SK-N-SH (cell line): ENCODE data around the gene RFXANK. TPM values are rescaled to one million over a fixed set of nuclear protein-coding genes. Genes with fewer than 3 reads are reported as not detected.

Experiments
- CTCF ChIA-PET: fragments of 300-600, 350-600 bp; formaldehyde crosslinking; extraction: SDS; loops from one replicate; lab custom pipeline; 2021; lab: Yijun Ruan, JAX
- POLR2A ChIA-PET: fragments of 350-600 bp; sonication (Branson Sonifier 250); formaldehyde crosslinking; extraction: SDS; loops from one replicate; lab custom pipeline; 2020; ENCODE audit warnings: antibody characterized with exemption, inconsistent platforms; lab: Yijun Ruan, JAX
- DNase-seq: peaks from one replicate; pipeline ENCODE4 v3.0.0; 2012
- H2AFZ ChIP-seq: fragments of 200-600 bp; sonication (generic); 2 replicates; pipeline ENCODE4 v1.8.1; 2016; ENCODE audit warnings: antibody characterized with exemption, mild to moderate bottlenecking, low read depth
- H3F3A ChIP-seq: fragments of 200-600 bp; sonication (generic); replicated peaks from 2 replicates; pipeline ENCODE3; 2016; ENCODE audit warnings: antibody characterized with exemption, mild to moderate bottlenecking; ENCODE audit not compliant: insufficient read depth
- H3K27ac ChIP-seq, 2 experiments: fragments of 200-500 bp in 1 of 2; fragments of 200-600 bp in 1 of 2; sonication (Bioruptor generic) in 1 of 2; sonication (generic), shearing (Covaris generic) in 1 of 2; 2 replicates each; pipeline versions ENCODE4 v1.5.1 to v1.6.1; 2014 to 2016; ENCODE audit warnings: low read depth in 2 of 2, inconsistent platforms in 1 of 2, low read length in 1 of 2, mild to moderate bottlenecking in 1 of 2, mixed read lengths in 1 of 2
- H3K27me3 ChIP-seq: fragments of 200-600 bp; sonication (generic), shearing (Covaris generic); 2 replicates; pipeline ENCODE4 v1.6.1; 2016; ENCODE audit warnings: mixed run types; ENCODE audit not compliant: insufficient read depth
- H3K36me3 ChIP-seq, 2 experiments: fragments of 200-500 bp in 1 of 2; fragments of 200-600 bp in 1 of 2; sonication (Bioruptor generic) in 1 of 2; sonication (generic) in 1 of 2; replicated peaks in 1 of 2; 2 replicates each; pipeline versions ENCODE3 to v1.5.1; 2014 to 2016; ENCODE audit warnings: low read length in 1 of 2, mild to moderate bottlenecking in 1 of 2; ENCODE audit not compliant: insufficient read depth in 2 of 2, control insufficient read depth in 1 of 2
- H3K4me1 ChIP-seq, 2 experiments: fragments of 200-500 bp in 1 of 2; fragments of 200-600 bp in 1 of 2; sonication (Bioruptor generic) in 1 of 2; sonication (generic), shearing (Covaris generic) in 1 of 2; 2 replicates each; pipeline versions ENCODE4 v1.5.1 to v1.6.1; 2014 to 2016; ENCODE audit warnings: low read depth in 1 of 2, low read length in 1 of 2, mixed run types in 1 of 2; ENCODE audit not compliant: insufficient read depth in 2 of 2, control insufficient read depth in 1 of 2
- H3K4me2 ChIP-seq: fragments of 200-600 bp; sonication (generic), shearing (Covaris generic); 2 replicates; pipeline ENCODE4 v1.6.1; 2017; ENCODE audit warnings: mixed run types
- H3K4me3 ChIP-seq, 2 experiments: fragments of 200-500 bp in 1 of 2; fragments of 200-600 bp in 1 of 2; sonication (Bioruptor generic) in 1 of 2; sonication (generic), shearing (Covaris generic) in 1 of 2; 2 replicates each; pipeline versions ENCODE4 v1.5.1 to v1.8.1; 2014 to 2016; ENCODE audit warnings: low read depth in 2 of 2, inconsistent platforms in 1 of 2, low read length in 1 of 2, mild to moderate bottlenecking in 1 of 2, mixed read lengths in 1 of 2, moderate library complexity in 1 of 2
- H3K79me2 ChIP-seq: fragments of 200-600 bp; sonication (generic); 2 replicates; pipeline ENCODE4 v1.8.1; 2017; ENCODE audit warnings: mild to moderate bottlenecking; ENCODE audit not compliant: insufficient read depth
- H3K9ac ChIP-seq: fragments of 200-600 bp; sonication (generic); 2 replicates; pipeline ENCODE4 v1.6.1; 2017; ENCODE audit warnings: mixed run types
- H3K9me2 ChIP-seq: fragments of 200-600 bp; sonication (generic); 2 replicates; pipeline ENCODE4 v1.6.1; 2017; ENCODE audit warnings: mixed run types
- H3K9me3 ChIP-seq: fragments of 200-600 bp; sonication (generic); 2 replicates; pipeline ENCODE4 v1.6.1; 2017; ENCODE audit warnings: mixed run types, mild to moderate bottlenecking, moderate library complexity
- H4K20me1 ChIP-seq: fragments of 200-600 bp; sonication (generic); 2 replicates; pipeline ENCODE4 v1.6.1; 2017; ENCODE audit warnings: mild to moderate bottlenecking, mixed run types; ENCODE audit not compliant: insufficient read depth
- CHD2 ChIP-seq: fragments of 150-350 bp; IDR thresholded peaks from 2 replicates; pipeline ENCODE4 v1.6.1; 2018; ENCODE audit warnings: low read length; ENCODE audit not compliant: partially characterized antibody
- EP300 ChIP-seq, 2 experiments: IDR thresholded peaks; 2 replicates each; pipeline versions ENCODE4 v1.4.0 to v1.6.1; 2012; ENCODE audit warnings: borderline replicate concordance in 1 of 2, low read depth in 1 of 2, low read length in 1 of 2
- FOXM1 ChIP-seq: IDR thresholded peaks from 2 replicates; pipeline ENCODE4 v1.4.0; 2012; ENCODE audit warnings: low read depth, mild to moderate bottlenecking
- GABPA ChIP-seq: IDR thresholded peaks from 2 replicates; pipeline ENCODE4 v1.4.0; 2012; ENCODE audit warnings: low read depth, mild to moderate bottlenecking
- MEF2A ChIP-seq: IDR thresholded peaks from 2 replicates; pipeline ENCODE4 v1.4.0; 2012; ENCODE audit warnings: low read depth, borderline replicate concordance
- MXI1 ChIP-seq: IDR thresholded peaks from 2 replicates; pipeline ENCODE4 v1.6.1; 2012; ENCODE audit warnings: mild to moderate bottlenecking, low read depth, low read length, improper control_type of control experiment
- POLR2AphosphoS5 ChIP-seq: IDR thresholded peaks from 2 replicates; pipeline ENCODE4 v1.6.1; 2012; ENCODE audit warnings: low read depth, low read length
- RAD21 ChIP-seq: IDR thresholded peaks from 2 replicates; pipeline ENCODE4 v1.6.1; 2012; ENCODE audit warnings: mild to moderate bottlenecking, low read length
- RCOR1 ChIP-seq: fragments of 150-350 bp; IDR thresholded peaks from 2 replicates; pipeline ENCODE4 v1.6.1; 2017; ENCODE audit warnings: antibody characterized with exemption, low read length
- RFX5 ChIP-seq: IDR thresholded peaks from 2 replicates; pipeline ENCODE4 v1.6.1; 2012; ENCODE audit warnings: mild to moderate bottlenecking, improper control_type of control experiment, low read length
- RXRA ChIP-seq: IDR thresholded peaks from 2 replicates; pipeline ENCODE4 v1.4.0; 2012; ENCODE audit warnings: low read depth, mild to moderate bottlenecking, borderline replicate concordance
- TEAD4 ChIP-seq: IDR thresholded peaks from 2 replicates; pipeline ENCODE4 v1.4.0; 2012; ENCODE audit warnings: mild to moderate bottlenecking, borderline replicate concordance; ENCODE audit not compliant: insufficient read depth
- YY1 ChIP-seq: IDR thresholded peaks from 2 replicates; pipeline ENCODE4 v1.4.0; 2012; ENCODE audit warnings: low read depth, mild to moderate bottlenecking
- WGBS: methylation state at CpG from one replicate; pipeline ENCODE4 v1.1.6; 2017; ENCODE audit warnings: low lambda C conversion rate; 5-methylcytosine and 5-hydroxymethylcytosine counted together
- polyA plus RNA-seq, 3 experiments: library from polyadenylated mRNA; depleted of rRNA; stranded (reverse); fragments of >200 nt; gene quantifications; 2 replicates each; pipeline ENCODE4 v1.2.3, GENCODE V29; 2012
- TF ChIP-seq, protein P1 (sequence below): fragments of 150-350 bp; IDR thresholded peaks from 2 replicates; pipeline ENCODE4 v1.6.1; 2016; ENCODE audit warnings: mild to moderate bottlenecking, low read depth, low read length
- TF ChIP-seq, protein P2 (sequence below): IDR thresholded peaks from 2 replicates; pipeline ENCODE4 v1.6.1; 2012; ENCODE audit warnings: mild to moderate bottlenecking, low read depth, low read length, moderate library complexity
- TF ChIP-seq, protein P3 (sequence below): IDR thresholded peaks from 2 replicates; pipeline ENCODE4 v1.4.0; 2012; ENCODE audit warnings: low read depth
- TF ChIP-seq, protein P4 (sequence below): fragments of 200-600 bp; sonication (generic); IDR thresholded peaks from 2 replicates; pipeline ENCODE4 v1.6.1; 2017; ENCODE audit warnings: antibody characterized with exemption, mild to moderate bottlenecking, moderate library complexity

Gene RFXANK
- polyA plus RNA-seq, 1 of the 3 experiments (the other 2 are of a cell fraction) = 117 TPM

DNA sequence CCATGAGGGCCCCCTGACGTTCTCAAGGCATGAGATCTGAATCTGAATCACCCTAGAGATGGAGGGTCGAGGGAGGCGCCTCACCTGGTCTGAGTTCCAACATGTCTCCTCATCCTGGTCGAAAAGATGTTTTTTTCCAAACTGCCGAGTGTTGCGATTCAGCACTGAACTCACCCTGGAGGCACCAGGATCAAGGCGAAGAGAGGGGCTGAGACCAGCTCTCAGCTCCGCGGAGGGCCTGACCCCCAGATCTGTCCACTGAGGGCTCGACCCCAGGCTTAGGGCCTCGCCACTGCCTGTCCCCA is 10.6 kb downstream of the RFXANK start:
- Histone ChIP-seq H3K9me2 (no peaks in the 10 kb centered on the region), H4K20me1 (no peaks in the 10 kb centered on the region), H3K9me3 (no peaks in the 10 kb centered on the region), H3F3A (peaks cover 3% of the 10 kb centered on the region), H3K9ac (peak overlapping the region; percentile 88), H3K79me2 (peaks cover 21% of the 10 kb centered on the region; the same call in 1 of the 2 replicates), H3K27me3 (no peaks in the 10 kb centered on the region), H3K36me3 (peaks cover 0 to 27% of the 10 kb centered on the region in 2 experiments), H3K4me2 (peak overlapping the region; percentile 93), H2AFZ (peak overlapping the region; percentile 78; the same call in 1 of the 2 replicates), H3K4me3 (peak overlapping the region; percentile 65 to 79), H3K4me1 (peaks cover 0 to 11% of the 10 kb centered on the region in 2 experiments; a peak in 1 of 4 replicates), H3K27ac (peak overlapping the region; percentile 33 to 41; a peak in 2 of 4 replicates)
- no peak for DNase-seq
- ChIA-PET POLR2A (interaction anchor here (0.6 to 1.7 kb wide), 3 partner anchors 9 to 106 kb away, joined by 3 to 10 read pairs (median 5); partner anchors contain the start of genes BORCS8, NCAN and RFXANK), CTCF (interaction anchor here (1.0 to 1.2 kb wide), 3 partner anchors 28 to 288 kb away, joined by 3 read pairs; no protein-coding TSS in a partner anchor)
- TF ChIP-seq FOXM1 = no peak
- no peak for TF ChIP-seq RFX5
- TF ChIP-seq GABPA = no peak
- no peak for TF ChIP-seq RCOR1
- TF ChIP-seq MXI1 = no peak
- no peak for TF ChIP-seq EP300 (IDR thresholded peaks at IDR 0.05; ENCODE audit: borderline replicate concordance in 1 of 2, low read depth in 1 of 2, low read length in 1 of 2)
- no peak for TF ChIP-seq YY1
- TF ChIP-seq, protein P1, sequence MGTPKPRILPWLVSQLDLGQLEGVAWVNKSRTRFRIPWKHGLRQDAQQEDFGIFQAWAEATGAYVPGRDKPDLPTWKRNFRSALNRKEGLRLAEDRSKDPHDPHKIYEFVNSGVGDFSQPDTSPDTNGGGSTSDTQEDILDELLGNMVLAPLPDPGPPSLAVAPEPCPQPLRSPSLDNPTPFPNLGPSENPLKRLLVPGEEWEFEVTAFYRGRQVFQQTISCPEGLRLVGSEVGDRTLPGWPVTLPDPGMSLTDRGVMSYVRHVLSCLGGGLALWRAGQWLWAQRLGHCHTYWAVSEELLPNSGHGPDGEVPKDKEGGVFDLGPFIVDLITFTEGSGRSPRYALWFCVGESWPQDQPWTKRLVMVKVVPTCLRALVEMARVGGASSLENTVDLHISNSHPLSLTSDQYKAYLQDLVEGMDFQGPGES = no peak
- TF ChIP-seq, protein P2, sequence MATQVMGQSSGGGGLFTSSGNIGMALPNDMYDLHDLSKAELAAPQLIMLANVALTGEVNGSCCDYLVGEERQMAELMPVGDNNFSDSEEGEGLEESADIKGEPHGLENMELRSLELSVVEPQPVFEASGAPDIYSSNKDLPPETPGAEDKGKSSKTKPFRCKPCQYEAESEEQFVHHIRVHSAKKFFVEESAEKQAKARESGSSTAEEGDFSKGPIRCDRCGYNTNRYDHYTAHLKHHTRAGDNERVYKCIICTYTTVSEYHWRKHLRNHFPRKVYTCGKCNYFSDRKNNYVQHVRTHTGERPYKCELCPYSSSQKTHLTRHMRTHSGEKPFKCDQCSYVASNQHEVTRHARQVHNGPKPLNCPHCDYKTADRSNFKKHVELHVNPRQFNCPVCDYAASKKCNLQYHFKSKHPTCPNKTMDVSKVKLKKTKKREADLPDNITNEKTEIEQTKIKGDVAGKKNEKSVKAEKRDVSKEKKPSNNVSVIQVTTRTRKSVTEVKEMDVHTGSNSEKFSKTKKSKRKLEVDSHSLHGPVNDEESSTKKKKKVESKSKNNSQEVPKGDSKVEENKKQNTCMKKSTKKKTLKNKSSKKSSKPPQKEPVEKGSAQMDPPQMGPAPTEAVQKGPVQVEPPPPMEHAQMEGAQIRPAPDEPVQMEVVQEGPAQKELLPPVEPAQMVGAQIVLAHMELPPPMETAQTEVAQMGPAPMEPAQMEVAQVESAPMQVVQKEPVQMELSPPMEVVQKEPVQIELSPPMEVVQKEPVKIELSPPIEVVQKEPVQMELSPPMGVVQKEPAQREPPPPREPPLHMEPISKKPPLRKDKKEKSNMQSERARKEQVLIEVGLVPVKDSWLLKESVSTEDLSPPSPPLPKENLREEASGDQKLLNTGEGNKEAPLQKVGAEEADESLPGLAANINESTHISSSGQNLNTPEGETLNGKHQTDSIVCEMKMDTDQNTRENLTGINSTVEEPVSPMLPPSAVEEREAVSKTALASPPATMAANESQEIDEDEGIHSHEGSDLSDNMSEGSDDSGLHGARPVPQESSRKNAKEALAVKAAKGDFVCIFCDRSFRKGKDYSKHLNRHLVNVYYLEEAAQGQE = no peak
- no peak for TF ChIP-seq RXRA
- no peak for TF ChIP-seq TEAD4
- TF ChIP-seq, protein P3, sequence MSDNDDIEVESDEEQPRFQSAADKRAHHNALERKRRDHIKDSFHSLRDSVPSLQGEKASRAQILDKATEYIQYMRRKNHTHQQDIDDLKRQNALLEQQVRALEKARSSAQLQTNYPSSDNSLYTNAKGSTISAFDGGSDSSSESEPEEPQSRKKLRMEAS = no peak
- TF ChIP-seq, protein P4, sequence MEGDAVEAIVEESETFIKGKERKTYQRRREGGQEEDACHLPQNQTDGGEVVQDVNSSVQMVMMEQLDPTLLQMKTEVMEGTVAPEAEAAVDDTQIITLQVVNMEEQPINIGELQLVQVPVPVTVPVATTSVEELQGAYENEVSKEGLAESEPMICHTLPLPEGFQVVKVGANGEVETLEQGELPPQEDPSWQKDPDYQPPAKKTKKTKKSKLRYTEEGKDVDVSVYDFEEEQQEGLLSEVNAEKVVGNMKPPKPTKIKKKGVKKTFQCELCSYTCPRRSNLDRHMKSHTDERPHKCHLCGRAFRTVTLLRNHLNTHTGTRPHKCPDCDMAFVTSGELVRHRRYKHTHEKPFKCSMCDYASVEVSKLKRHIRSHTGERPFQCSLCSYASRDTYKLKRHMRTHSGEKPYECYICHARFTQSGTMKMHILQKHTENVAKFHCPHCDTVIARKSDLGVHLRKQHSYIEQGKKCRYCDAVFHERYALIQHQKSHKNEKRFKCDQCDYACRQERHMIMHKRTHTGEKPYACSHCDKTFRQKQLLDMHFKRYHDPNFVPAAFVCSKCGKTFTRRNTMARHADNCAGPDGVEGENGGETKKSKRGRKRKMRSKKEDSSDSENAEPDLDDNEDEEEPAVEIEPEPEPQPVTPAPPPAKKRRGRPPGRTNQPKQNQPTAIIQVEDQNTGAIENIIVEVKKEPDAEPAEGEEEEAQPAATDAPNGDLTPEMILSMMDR = no peak
- no peak for TF ChIP-seq MEF2A
- TF ChIP-seq RAD21 = no peak
- TF ChIP-seq POLR2AphosphoS5 = no peak
- no peak for TF ChIP-seq CHD2
- WGBS = 12% methylated on average over 11 of the region's 11 CpGs
